Urinary bladder (tissue), 4 donors: ENCODE data around the gene TMEM181. TPM values are rescaled to one million over a fixed set of nuclear protein-coding genes. Genes with fewer than 3 reads are reported as not detected.
"Not testable (repeated sequence)": the region's sequence is repeated elsewhere in the genome, so short reads cannot be mapped to it uniquely, and the experiment has no call there.

Experiments used
- DNase-seq: peaks from one replicate; pipeline ENCODE4 v3.0.0-alpha.2; 2015; ENCODE audit errors: extremely low spot score
- H3K27ac ChIP-seq: one replicate; pipeline ENCODE4 v1.5.1; 2013; ENCODE audit warnings: low read depth, mild to moderate bottlenecking, moderate library complexity
- H3K36me3 ChIP-seq: one replicate; pipeline ENCODE4 v1.6.1; 2013; ENCODE audit warnings: mild to moderate bottlenecking, moderate library complexity; ENCODE audit not compliant: insufficient read depth
- H3K4me1 ChIP-seq: one replicate; pipeline ENCODE4 v1.6.1; 2013; ENCODE audit warnings: mild to moderate bottlenecking, moderate library complexity; ENCODE audit not compliant: insufficient read depth
- H3K4me3 ChIP-seq: one replicate; pipeline ENCODE4 v1.5.1; 2013; ENCODE audit warnings: low read depth, low read length
- WGBS: extraction: QIAGEN DNeasy Blood & Tissue Kit; methylation state at CpG from one replicate; pipeline ENCODE4 v1.1.7; 2013; 5-methylcytosine and 5-hydroxymethylcytosine counted together
- polyA plus RNA-seq: library from polyadenylated mRNA; stranded (reverse); fragments of 200-250 nt; gene quantifications from one replicate; pipeline ENCODE4 v1.2.3, GENCODE V29; 2013
- total RNA-seq: library from RNA; depleted of rRNA; stranded (reverse); fragments of >200 nt; gene quantifications from one replicate; pipeline ENCODE4 v1.2.3, GENCODE V29; 2014
- donor health status: healthy with polysubstance abuse.
- donor health status: healthy.

The TMEM181 gene
- total and polyA plus RNA-seq, 2 donors: 23.8 to 41.4 TPM

- WGBS: 29% methylated on average over 21 of the region's 21 CpGs
- no peak for DNase-seq
- Histone ChIP-seq H3K4me3 (peak overlapping the region; percentile 90), H3K36me3 (no peaks in the 10 kb centered on the region), H3K27ac (peak overlapping the region; percentile 98), H3K4me1 (no peaks in the 10 kb centered on the region)
Observed at GRCh38 chr6:158645064-158646022, 85.5 kb downstream of the TMEM181 start.

GRCh38 chr6:158646023-158646910 lies 86.4 kb downstream of the TMEM181 start:
- no peak for DNase-seq
- no peaks in the 10 kb centered on the region for H3K4me1 ChIP-seq

GRCh38 chr6:158647501-158647900 lies 87.6 kb downstream of the TMEM181 start:
- Histone ChIP-seq H3K4me1 (no peaks in the 10 kb centered on the region), H3K27ac (no peak overlapping the region), H3K36me3 (no peaks in the 10 kb centered on the region), H3K4me3 (no peak overlapping the region)
- 44% methylated on average over 4 of the region's 4 CpGs for WGBS
- DNase-seq: no peak

More at GRCh38 chr6:158646023-158646910, 86.4 kb downstream of the TMEM181 start:
- WGBS: 82% methylated on average over 10 of the region's 10 CpGs
- H3K27ac ChIP-seq: no peak overlapping the region
- H3K4me3 ChIP-seq: no peak overlapping the region
- H3K36me3 ChIP-seq: no peaks in the 10 kb centered on the region

- H3K4me1 ChIP-seq: no peaks in the 10 kb centered on the region
- WGBS: 62% methylated on average over 5 of the region's 5 CpGs
- no peak for DNase-seq
- no peaks in the 10 kb centered on the region for H3K36me3 ChIP-seq
- H3K4me3 ChIP-seq: no peak overlapping the region
- no peak overlapping the region for H3K27ac ChIP-seq
Observed at GRCh38 chr6:158648682-158649131, 88.8 kb downstream of the TMEM181 start.

- 69% methylated on average over 15 of the region's 15 CpGs for WGBS
- no peak for DNase-seq
- Histone ChIP-seq H3K4me1 (no peaks in the 10 kb centered on the region), H3K27ac (no peak within 1 kb of the TSS), H3K4me3 (no peak within 1 kb of the TSS), H3K36me3 (no peaks in the 10 kb centered on the region)
Observed at GRCh38 chr6:158649289-158650143, 89.6 kb downstream of the TMEM181 start, which contains the start of gene SYTL3. SYTL3 (plus strand) TSS chr6:158650054; CDS start chr6:158663269, 13,215 bp downstream.

- H3K4me3 ChIP-seq, H3K36me3 ChIP-seq, H3K4me1 ChIP-seq, DNase-seq, H3K27ac ChIP-seq: not testable (repeated sequence)
- 91% methylated on average over 17 of the region's 17 CpGs for WGBS
Observed at GRCh38 chr6:158651981-158652737, 92.3 kb downstream of the TMEM181 start.

GRCh38 chr6:158653577-158654354 lies 93.9 kb downstream of the TMEM181 start:
- H3K27ac ChIP-seq: peak overlapping the region; percentile 62
- no peaks in the 10 kb centered on the region for H3K4me1 ChIP-seq
- DNase-seq: no peak
- no peaks in the 10 kb centered on the region for H3K36me3 ChIP-seq
- no peak overlapping the region for H3K4me3 ChIP-seq
- 76% methylated on average over 15 of the region's 15 CpGs for WGBS

- no peaks in the 10 kb centered on the region for H3K4me1 ChIP-seq
- H3K4me3 ChIP-seq: no peak overlapping the region
- H3K27ac ChIP-seq: peak overlapping the region; percentile 62
- no peak for DNase-seq
- 33% methylated on average over 6 of the region's 6 CpGs for WGBS
- H3K36me3 ChIP-seq: no peaks in the 10 kb centered on the region
Observed at GRCh38 chr6:158654498-158654897, 94.6 kb downstream of the TMEM181 start.

- H3K4me1 ChIP-seq: no peaks in the 10 kb centered on the region
- WGBS: 44% methylated on average over 10 of the region's 10 CpGs
- no peak for DNase-seq
- no peak overlapping the region for H3K4me3 ChIP-seq
- H3K36me3 ChIP-seq: no peaks in the 10 kb centered on the region
- H3K27ac ChIP-seq: peak overlapping the region; percentile 41
Observed at GRCh38 chr6:158654960-158655489, 95.1 kb downstream of the TMEM181 start.

- no peak for DNase-seq
- WGBS: 84% methylated on average over 22 of the region's 22 CpGs
- H3K4me3 ChIP-seq: no peak overlapping the region
- no peaks in the 10 kb centered on the region for H3K4me1 ChIP-seq
- H3K36me3 ChIP-seq: no peaks in the 10 kb centered on the region
- H3K27ac ChIP-seq: peak overlapping the region; percentile 76
Observed at GRCh38 chr6:158655569-158656450, 95.9 kb downstream of the TMEM181 start.

GRCh38 chr6:158656986-158657385 lies 97.1 kb downstream of the TMEM181 start:
- WGBS: 61% methylated on average over 9 of the region's 9 CpGs
- H3K27ac ChIP-seq, DNase-seq, H3K36me3 ChIP-seq, H3K4me1 ChIP-seq, H3K4me3 ChIP-seq: not testable (repeated sequence)
